Measurements from ENCODE around the gene TRIM4.

GRCh38 chr7:99944497-99945070, 25.3 kb upstream of the TRIM4 start:
- TF ChIP-seq CTCF (IDR thresholded peaks at IDR 0.05; ENCODE audit: insufficient read depth, low read length, poor library complexity, severe bottlenecking) = no peak
- TF ChIP-seq EZH2phosphoT487 (conservative IDR thresholded peaks at IDR 0.05; ENCODE audit: low read length) = no peak
